Activated CD8-positive, alpha-beta memory T cell treated with anti-CD3 and anti-CD28 coated beads for 48 hours (primary cell): Measurements from ENCODE around the gene HOXB5.

Experiments
- DNase-seq, 3 experiments: peaks; one replicate each; pipeline ENCODE4 v3.0.0-alpha.2; 2020; ENCODE audit warnings: low read depth in 2 of 3, low spot score in 2 of 3

HOXB5 gene

DNA sequence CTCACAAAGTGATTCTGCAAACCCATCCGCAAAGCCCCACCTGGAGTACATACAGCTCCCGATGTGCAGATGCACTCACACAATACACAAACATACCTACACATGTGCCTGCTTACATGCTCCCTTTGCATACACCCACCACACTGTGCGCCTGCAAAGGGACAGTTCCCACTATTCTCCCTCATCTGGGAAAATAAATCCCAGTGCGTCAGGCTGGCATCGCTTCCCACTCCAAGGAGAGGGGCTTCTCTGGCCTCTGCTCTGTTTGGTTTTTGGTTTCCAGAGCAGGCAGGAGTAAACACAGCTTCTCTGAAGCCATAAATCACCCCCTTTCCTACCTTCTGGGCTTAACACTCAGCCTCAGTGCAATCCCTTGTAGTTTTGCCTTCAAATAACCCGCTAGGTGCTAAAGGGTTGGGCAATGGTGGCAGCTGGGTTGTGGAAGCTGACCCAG is 30.2 kb downstream of the HOXB5 start:
- no peak for DNase-seq

DNA sequence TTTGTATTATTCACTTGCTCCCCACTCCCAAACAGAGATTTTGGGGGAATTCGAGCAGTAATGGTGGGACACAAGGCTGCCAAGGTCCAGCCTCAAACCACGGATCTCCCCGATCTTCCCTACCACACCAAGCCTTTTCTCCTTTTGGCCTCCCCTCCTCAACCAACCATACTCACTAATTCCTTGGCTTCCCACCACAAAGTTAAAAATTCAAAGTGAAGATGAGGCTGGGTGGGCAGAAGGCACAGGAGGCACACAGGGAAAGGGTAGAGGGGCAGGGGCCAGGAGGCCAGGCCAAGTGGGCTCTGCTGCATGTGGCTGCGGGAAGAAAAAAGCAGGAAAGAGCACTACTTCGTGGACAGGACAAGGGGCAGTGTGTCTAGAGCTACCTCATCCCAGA is 30.6 kb downstream of the HOXB5 start:
- DNase-seq, result no peak

DNA sequence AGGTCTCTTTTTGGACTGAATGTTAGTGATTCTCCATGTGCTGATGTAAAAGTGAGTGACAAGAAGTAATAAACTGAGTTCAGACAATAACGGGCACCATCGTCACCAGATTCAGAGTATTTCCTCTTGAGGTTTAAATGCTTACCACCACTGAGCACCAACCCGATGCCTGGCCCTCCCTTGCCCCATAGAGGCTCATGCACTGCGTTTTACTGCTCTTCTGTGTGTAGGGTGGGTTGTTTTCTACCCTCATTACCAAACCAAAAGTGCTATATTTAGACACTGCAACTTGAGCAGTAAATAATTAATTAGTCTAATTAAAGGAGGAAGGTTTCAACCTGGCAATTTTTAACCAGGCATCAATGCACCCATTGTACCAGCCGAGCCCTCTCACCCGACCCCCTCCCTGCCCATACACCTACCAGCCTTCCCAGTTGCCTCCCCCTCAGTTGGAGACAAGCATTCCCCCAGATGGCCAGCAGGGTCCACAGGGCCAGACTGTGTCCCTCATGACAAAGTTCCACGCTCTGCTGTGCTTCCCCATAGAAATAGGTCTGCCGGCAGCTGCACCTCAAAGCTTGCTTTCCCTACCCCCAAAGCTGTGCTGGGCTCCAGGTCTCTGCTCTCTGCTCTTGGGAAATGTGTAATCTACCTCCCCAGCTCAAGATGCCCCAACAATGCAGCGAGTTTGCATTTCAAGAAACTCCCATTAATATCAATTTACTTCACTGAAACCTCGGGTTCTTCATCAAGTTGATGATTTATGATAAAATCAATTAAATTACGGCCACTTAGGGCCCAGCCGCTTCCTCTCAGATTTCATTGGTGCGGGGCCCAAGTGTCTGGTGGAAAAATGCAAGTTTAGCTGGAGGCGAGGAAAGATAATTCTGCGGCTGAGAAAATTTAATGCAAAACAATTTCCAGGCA is 31.4 kb downstream of the HOXB5 start:
- DNase-seq, result no peak

DNA sequence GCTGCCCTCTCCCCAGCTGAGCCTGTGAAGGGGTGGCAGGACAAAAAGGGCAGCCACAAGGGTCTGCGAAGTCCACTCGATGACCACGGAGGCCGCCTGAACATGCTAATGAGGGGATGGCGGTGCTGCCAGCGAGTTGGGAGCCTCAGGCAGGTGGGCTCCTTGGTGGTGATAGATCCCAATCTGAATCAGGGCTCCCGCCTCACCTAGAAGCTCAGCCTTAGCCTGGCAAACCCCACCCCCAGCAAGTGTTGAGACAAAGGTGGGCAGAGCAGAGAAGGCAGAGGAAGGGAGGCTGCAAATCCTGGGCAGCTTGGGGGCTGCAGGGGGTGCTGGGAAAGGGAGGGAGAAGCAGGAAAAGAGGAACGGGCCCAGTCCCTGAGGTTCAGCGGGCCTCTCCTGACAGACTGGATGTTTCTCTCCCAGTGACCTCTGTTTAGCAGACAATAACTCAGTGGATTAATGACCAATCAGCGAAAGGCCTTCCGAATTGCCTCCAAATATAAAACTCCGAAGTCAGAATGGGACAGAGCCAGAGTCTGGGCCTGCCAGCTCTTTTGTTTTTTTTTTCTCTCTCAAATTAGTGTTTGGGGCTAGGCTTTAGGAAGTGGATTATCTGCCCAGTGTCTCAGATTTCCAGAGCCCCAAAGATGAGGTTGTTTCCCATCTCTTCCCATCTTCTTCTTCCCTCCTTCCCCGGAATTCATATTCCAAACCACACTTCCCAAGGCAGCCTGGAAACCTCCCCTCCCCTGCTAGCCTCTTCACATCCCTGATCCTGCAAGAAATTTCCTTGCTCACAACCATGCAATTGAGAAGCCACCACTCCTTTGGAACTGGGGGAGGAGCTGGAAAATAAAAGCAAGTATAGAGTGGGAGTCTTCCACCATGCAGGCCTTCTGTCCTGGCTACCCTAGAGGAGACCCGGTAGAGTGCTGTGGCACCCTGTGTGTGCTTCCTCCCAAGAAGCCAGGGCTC is 33.5 kb downstream of the HOXB5 start:
- DNase-seq, result no peak

DNA sequence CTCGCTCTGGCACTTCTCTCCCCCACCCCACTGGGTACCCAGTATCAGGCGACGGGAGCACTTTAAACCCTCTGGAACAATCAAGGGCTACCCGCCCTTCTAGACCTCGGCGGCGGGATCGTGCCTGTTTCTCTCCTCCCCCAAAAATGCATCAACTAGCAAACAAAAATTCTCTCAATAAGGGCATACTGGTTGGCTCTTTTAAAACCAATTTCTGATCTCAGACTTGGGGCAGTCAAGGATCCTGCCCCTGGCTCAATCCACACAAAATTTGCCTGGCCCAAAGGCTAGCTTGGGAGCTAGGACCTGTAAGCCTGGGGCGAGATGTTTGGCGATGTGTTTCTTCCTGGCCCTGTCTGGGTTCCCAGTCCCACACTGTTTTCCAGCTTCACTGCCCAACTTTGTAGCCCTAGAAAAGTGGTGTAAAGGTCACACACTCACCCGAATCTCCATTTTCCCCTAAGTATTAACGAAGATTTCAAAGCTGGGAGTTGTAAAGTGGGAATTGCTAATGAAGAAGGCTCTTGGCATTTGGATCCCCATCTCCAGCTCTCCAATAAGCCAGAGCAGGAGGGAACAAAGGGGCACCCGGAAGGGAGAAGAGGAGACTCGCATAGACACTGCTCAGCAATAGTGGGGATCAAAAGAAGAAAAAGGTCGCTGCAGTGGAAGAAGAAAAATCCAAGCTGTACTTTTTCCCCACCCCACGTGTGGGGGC is 34.3 kb downstream of the HOXB5 start:
- no peak for DNase-seq

DNA sequence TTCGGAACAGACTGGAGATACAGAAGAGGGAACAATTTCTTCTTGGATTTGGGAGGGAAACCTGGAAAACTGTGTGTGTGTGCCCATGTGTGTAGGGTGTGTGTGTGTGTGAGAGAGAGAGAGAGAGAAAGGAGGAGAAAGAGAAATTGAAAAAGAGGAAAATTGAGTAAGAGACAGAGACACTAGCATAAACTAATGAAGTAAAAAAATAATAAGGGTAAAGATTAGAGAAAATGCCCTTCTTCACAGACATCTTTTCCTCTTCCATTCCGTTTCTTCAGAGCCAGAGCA is 34.8 kb downstream of the HOXB5 start:
- DNase-seq, result no peak

DNA sequence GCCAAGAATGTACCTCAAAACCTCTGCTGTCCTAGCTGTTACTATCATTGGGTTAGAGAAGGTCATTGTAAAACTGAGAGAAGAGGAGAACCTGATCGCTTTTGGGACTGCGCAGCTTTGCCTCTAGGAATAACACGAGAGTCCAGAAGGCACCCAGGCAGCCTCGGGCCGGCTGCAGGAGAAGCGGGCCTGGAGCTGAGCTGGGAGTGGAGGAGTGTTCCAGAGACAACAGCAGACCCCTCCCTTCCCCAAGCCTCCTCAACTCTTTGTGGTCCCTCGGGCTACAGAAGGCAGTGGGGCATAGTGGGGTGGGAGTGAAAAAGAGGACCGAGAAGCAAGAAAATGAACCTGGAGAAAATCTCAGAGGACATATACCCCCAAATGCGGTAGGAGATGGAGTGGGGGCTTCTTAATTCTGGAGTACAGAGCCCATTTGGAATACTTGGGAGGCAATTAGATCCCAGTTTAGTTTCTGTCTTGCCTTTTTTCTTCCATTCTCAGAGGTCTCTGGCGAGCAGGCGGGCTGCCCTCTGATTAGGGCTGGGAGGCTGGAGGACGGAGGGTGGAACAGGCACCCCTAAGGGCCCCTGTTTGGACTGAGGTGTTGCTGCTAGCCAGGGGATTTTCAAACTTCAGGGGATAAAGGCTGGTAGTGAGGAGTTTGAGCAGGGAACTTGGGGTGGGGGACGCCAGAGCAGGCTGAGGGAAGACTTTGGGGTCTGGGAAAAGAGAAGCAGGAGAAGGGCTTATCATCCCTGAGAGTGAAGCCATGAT is 35.3 kb downstream of the HOXB5 start:
- DNase-seq, result no peak

DNA sequence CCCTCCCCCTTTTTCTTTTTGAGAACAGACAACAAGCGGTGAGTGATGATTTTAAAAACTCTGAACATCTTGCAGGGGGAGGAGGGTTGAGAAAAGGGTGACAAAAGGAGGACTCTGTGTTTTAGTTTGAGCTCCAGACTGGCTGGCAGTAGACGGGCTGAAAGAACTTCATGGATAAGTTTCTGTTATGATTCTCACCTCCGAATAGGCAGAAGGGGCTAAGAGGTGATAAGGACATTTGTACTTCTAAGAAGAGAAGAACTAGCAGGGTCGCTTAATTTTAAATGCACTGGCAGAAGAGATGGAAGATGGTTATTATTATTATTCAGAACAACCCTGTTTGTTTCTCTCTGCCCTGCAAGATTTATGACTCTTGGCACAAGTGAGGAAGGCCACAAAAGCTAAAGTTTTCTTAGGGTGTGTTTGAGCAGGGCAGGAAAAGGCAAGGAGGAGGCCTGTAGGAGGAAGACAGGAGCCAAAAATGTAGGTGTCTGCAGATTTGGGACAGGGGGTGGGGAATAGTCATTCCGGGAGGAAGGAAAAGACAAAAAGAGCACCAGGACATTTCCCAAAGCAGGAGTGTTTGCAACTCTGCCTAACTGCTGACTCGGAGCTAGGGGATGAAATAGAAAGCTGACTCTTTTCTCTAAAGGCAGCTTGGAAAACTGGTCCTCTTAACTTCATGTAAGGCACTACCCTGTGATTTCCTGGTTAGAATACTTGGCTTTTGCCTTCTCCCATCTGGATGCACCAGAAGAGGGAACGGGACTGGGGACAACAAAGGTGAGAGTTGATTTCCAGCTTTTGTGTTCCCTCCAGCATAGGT is 36.8 kb downstream of the HOXB5 start:
- DNase-seq, result no peak

DNA sequence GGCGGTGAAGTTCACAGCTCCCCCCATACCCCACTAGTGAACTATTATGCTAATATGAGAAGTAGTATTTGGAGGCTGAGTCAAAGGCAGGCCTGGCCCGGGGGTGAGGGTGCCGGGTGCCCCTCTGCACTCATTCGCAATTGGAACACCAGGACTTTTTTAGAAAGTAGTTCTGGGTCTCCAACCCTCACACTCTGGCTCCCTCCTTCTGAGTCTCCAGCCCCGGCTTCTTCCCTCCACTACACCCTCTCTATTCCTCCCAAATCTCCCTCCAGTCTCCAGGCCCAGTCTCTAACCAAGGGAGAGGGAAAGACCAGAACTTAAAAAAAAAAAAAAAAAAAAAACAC is 37.4 kb downstream of the HOXB5 start:
- DNase-seq, result no peak

DNA sequence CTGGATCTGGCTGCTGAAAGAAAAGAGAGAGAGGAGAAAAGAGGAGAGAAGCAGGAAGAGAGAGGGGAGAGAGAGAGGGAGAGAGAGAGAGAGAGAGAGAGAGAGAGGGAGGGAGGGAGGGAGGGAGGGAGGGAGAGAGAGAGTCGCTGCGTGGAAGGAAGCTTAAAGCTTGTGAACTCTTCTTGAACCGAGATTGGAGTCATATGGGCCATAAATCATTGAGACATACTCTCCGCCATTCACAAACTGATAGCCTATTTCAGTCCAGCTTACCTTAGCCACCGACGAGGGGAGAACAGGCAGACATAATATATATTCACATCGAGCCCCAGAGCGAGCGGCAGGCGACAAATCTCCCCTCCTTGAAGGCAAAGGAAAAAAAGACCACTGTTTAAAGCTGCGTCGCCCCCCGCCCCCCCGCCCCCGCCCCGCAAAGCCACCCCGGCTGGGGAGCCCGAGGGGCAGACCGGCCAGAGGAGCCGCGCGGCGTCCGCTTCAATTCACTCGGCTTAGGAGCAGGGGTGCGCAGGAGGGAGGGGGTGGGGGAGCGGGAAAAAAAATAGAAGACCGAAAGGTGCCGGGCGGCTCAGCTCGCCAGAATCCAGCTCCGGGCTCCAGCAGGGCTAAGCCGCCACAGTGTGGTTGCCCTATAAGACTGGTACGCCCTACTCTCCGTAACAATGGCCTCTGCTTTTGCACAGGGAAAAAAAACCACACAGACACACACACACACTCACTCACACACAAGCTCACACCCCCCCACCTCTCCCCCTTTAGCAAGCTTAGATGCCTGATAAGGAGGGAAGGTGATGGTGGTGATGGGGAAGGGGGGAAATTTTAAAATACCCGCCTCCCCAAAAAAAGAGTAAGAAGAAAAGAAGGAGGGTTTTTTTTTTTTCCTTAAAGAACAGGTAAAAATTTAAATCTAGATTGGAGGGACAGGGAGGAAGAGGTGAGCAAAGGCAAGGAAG is 38.0 kb downstream of the HOXB5 start:
- no peak for DNase-seq

DNA sequence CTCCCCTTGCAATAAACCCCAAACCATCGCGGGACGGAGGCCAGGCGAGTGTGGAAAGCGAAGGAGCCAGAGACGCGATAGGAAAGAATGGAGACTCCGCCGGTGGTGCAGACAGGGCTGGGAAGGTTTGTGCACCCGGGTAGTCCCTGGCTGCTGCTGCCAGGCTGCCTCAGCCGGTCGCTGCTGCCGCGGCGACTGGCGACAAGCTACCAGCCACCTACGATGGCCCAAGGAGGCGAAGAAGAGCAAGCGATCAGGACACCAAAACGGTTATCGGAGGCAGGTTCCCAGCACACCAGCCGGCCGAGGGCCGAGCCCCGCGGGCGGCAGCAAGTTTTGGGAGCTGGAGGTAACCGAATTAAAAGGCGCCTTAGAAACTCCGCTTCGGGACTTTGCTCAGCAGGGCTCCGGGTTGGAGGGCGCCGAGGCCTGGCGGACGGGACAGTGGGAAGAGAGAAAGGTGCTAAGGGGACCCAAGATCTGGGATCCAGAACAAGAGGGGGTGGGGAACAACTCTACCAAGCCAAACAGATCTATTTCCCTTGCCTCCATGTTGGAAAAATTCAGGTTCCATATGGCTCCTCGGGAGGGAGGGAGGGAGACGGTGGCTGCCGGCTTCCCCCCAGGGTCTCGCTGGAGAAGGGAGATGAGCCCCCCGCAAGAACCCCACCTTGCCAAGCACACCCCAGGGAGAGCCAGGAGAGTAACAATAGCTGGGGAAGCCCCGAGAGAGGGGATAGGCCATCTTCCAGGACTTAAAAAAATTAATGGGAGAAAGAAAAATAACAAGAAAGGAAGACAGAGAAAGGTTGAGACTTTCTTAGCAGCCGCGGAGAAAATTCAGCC is 38.9 kb downstream of the HOXB5 start:
- DNase-seq, result no peak

DNA sequence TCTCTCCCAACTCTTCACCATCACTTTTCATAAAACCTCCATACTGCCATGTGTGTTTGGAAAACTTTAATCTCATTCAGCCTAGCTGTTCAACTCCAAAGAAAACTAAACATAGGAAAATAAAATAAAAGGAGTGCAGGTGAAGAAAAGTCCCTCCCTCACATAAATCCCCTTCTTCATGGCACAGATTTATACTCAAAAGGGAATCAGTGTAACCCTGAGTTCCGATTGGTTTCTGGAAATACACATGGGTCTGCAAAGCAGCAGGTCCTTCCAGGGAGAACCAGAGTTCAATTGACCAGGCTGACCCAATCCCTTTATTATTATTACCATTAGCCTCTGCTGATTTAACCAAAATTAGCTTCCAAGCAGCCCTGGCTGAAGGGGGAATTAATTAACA is 39.8 kb downstream of the HOXB5 start:
- no peak for DNase-seq

DNA sequence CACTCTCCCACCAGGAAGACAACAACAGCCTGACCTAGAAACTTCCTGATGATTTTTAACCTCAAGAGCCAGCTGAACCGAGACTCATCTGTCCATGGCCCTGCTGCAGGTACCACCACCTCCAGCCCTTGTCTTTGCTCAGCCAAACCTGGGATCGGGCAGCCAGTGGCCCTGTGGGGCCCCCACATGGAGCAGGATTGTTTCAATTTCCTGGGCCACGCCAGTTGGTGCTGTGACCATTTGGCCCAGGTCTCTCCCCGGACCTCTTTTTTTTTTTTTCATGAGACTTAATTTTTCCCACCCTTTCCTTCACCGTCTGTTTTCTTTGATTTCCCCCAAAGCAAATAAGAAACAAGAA is 40.4 kb downstream of the HOXB5 start:
- DNase-seq, result no peak

DNA sequence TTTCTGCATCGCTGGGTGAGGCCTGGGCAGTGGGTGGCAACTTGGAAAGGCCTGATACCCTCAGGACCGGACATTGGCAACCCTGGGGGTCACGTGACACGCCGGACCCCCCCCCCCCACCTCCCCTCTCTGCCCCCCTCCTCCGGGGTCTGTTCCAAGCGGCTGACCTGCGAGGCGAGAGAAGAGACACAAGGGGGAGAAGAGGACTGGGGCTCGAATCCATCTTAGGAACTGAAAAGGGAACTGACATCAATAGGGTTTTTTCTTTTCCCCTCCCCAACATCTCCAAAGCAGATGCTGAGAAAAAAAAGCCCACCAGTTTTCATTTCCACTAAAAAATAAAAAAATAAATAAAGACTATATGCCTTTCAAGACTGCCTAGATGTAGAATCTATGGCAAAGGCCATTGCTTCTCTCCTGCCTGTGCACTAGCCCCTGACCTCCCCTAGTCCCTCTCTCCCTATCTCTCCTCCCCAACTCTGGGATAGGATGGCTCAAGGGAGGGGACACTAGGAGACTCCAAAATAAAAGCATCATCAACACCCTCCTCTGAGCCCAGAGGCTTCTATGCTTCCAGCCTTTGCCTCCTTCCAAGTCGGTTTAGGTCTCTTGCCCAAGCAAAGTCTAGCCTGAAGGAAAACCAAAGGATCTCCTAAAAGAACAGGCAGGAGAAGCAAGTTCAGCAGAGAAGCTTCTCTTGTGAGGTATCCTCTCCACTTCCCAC is 41.0 kb downstream of the HOXB5 start:
- DNase-seq, result no peak

DNA sequence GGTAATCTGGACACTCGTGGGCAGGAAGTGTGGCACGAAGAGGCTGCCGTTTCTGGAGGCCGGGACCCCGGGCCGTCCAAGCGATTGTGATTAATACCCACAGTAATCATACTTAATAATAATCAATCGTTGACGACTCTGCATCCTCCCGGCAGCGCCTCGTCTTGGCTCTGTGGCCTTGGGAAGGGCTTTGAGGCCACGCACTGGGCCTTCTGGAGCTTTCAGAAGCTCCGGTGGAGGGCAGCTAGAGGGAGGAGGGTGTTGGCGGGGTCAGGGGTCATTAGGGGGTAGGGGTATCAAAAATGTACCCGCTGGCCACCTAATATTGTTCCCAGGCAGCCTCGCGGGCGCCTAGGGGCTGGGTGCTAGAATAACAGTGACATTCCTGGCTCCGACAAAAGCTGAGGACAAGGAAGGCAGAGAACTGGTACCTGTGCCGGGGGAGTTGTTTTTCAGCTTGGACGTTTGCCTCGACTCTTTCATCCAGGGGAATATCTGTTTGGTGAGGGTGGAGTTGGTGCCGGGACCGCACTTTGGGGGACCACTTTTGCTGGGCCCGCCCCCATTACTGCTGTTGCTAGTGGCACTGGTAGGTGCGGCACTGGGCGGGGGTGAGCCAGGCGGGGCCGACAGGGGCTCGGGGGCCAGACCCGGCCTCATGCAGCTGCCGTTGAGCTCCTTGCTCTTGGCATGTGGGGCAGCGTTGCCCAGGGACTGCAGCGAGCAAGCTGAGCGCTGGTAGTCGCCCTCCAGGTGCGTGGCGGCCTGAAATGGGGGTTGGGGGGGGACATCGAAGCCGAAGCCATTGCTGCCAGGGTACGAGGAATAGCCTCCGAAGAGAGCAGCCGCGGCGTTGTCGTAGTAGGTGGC is 41.7 kb downstream of the HOXB5 start:
- no peak for DNase-seq

DNA sequence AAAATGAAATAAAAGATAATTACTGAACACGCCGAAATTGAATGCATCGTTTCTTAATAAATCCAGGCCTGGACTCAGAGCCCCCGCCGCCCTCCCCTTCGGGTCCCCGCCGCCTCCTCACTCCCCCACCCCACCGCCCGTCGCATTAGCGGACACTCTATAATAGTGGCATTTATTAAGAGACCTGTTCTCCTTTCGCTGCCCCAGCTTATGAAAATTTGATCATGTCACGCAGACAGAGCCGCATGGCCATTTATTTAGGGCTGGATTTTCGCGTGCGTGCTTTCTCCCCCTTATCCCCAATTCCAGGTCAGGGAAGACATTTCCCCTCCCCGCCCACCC is 42.4 kb downstream of the HOXB5 start:
- DNase-seq, result no peak
